A673 (cell line): ENCODE data around the gene CPM. TPM values are rescaled to one million over a fixed set of nuclear protein-coding genes. Genes with fewer than 3 reads are reported as not detected.

Source experiments
- BruUV-seq: library from RNA; stranded (reverse); fragments of 400-500 nt; replicated peaks from 2 replicates; lab custom pipeline; 2021; lab: Mats Ljungman, UMichigan
- CTCF ChIA-PET: fragments of 300-600 bp; sonication (Branson Sonifier 250); formaldehyde crosslinking; loops from one replicate; lab custom pipeline; 2022; ENCODE audit warnings: antibody characterized with exemption; lab: Charles Lee
- POLR2A ChIA-PET: fragments of 300-600 bp; sonication (Branson Sonifier 250); formaldehyde crosslinking; loops from one replicate; lab custom pipeline; 2022; ENCODE audit warnings: antibody characterized with exemption; ENCODE audit not compliant: low non-redundant PET; lab: Charles Lee
- DNase-seq: peaks from one replicate; pipeline ENCODE4 v3.0.0-alpha.2; 2015; ENCODE audit warnings: low spot score
- H3K27ac ChIP-seq: fragments of 200-600 bp; sonication (generic); 2 replicates; pipeline ENCODE4 v1.5.1; 2016; ENCODE audit warnings: mixed run types, low read depth, mild to moderate bottlenecking, mixed read lengths, antibody characterized with exemption, low read length; ENCODE audit not compliant: poor library complexity, severe bottlenecking
- H3K27me3 ChIP-seq: fragments of 200-600 bp; sonication (generic); replicated peaks from 2 replicates; pipeline ENCODE4 v1.6.1; 2017; ENCODE audit warnings: mixed run types, low read depth, mild to moderate bottlenecking, mixed read lengths, antibody characterized with exemption, low read length; ENCODE audit not compliant: insufficient read depth, poor library complexity
- H3K36me3 ChIP-seq: fragments of 200-600 bp; sonication (generic); 2 replicates; pipeline ENCODE4 v1.6.1; 2016; ENCODE audit warnings: mixed run types, mild to moderate bottlenecking, mixed read lengths, antibody characterized with exemption, low read length; ENCODE audit not compliant: insufficient read depth, poor library complexity, severe bottlenecking
- H3K4me1 ChIP-seq: fragments of 200-600 bp; sonication (generic); 2 replicates; pipeline ENCODE4 v1.6.1; 2017; ENCODE audit warnings: mixed run types, mild to moderate bottlenecking, mixed read lengths, antibody characterized with exemption, low read length; ENCODE audit not compliant: insufficient read depth, poor library complexity, severe bottlenecking
- H3K4me3 ChIP-seq: fragments of 200-600 bp; sonication (generic); 2 replicates; pipeline ENCODE4 v1.5.1; 2016; ENCODE audit warnings: low read depth, mixed run types, mild to moderate bottlenecking, mixed read lengths, low read length; ENCODE audit not compliant: poor library complexity, severe bottlenecking
- H3K9me3 ChIP-seq: fragments of 200-600 bp; sonication (generic); 2 replicates; pipeline ENCODE4 v1.6.1; 2016; ENCODE audit warnings: mixed run types, low read depth, mild to moderate bottlenecking, mixed read lengths, antibody characterized with exemption, low read length; ENCODE audit not compliant: poor library complexity, severe bottlenecking
- EZH2 ChIP-seq: fragments of 200-600 bp; sonication (generic); IDR thresholded peaks from 2 replicates; pipeline ENCODE4 v1.6.1; 2017; ENCODE audit warnings: borderline replicate concordance, low read depth, mild to moderate bottlenecking, mixed read lengths, antibody characterized with exemption, low read length; ENCODE audit not compliant: poor library complexity, severe bottlenecking
- intact Hi-C: fragments of 100-400 bp; cut with micrococcal nuclease; formaldehyde crosslinking; loops from one replicate; pipeline ENCODE4 v1.10.0; 2022; ENCODE audit not compliant: unreplicated experiment
- total RNA-seq: library from RNA; stranded (reverse); gene quantifications from 2 replicates; pipeline ENCODE4 v1.2.3, GENCODE V29; 2021
- TF ChIP-seq, protein P1 (sequence below): fragments of 300-800, 200-600 bp; sonication (generic); conservative IDR thresholded peaks from 2 replicates; pipeline ENCODE4 v1.5.1; 2017; ENCODE audit warnings: low read depth, mild to moderate bottlenecking, antibody characterized with exemption, low read length, moderate library complexity, mixed read lengths

CPM gene
- total RNA-seq, 1 experiment from 2014 or later, result 0.84 TPM

DNA sequence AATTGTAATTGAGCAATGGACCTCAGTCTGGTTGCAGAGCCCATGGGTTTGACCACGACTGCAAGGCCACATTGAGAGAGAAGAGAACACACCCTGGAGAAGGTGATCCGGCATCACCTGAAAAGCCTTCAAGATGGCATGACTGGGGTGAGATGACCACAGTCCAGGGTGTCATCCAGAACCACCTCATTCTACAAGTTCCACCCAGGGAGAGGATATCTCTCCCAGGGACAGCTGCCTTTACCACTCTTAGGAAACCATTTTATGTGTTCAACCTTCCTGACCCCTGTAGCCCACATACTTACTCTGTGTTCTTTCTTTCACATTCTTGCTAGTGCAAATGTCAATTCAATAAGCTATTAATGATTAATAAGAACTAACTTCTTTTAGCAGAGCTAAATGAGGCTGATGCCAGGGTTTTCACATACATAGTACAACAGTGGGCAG is 43.4 kb upstream of the CPM start:
- no peak for DNase-seq
- POLR2A ChIA-PET, result no interaction called here
- TF ChIP-seq EZH2, result no peak
- TF ChIP-seq, protein P1, sequence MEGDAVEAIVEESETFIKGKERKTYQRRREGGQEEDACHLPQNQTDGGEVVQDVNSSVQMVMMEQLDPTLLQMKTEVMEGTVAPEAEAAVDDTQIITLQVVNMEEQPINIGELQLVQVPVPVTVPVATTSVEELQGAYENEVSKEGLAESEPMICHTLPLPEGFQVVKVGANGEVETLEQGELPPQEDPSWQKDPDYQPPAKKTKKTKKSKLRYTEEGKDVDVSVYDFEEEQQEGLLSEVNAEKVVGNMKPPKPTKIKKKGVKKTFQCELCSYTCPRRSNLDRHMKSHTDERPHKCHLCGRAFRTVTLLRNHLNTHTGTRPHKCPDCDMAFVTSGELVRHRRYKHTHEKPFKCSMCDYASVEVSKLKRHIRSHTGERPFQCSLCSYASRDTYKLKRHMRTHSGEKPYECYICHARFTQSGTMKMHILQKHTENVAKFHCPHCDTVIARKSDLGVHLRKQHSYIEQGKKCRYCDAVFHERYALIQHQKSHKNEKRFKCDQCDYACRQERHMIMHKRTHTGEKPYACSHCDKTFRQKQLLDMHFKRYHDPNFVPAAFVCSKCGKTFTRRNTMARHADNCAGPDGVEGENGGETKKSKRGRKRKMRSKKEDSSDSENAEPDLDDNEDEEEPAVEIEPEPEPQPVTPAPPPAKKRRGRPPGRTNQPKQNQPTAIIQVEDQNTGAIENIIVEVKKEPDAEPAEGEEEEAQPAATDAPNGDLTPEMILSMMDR, result no peak
- Histone ChIP-seq H3K4me1 (no peaks in the 10 kb centered on the region), H3K27me3 (no peaks in the 10 kb centered on the region), H3K4me3 (no peak overlapping the region), H3K9me3 (no peaks in the 10 kb centered on the region), H3K36me3 (no peaks in the 10 kb centered on the region), H3K27ac (no peak overlapping the region)
- BruUV-seq, result no TSS peak
- CTCF ChIA-PET, result no interaction called here
- intact Hi-C loops, result no loop called here

DNA sequence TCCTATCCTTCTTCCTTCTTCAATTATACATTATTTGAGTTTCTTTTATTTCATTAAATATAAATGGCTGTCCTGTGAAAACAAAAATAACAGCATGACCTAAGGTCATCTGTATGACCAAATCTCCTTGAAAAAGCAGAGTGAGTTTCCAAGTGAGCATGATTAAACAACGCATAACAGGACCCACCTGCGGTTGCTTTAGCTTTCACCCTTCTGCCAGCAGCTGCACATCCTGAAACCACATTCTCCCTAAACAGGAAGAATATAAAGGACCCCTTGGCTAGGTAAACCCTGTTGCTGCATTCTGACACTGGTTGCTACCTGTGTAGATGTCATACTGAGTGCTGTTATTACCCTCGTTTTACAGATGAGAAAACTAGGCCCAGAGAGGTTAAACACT is 42.8 kb upstream of the CPM start:
- no peaks in the 10 kb centered on the region for H3K9me3 ChIP-seq
- no peaks in the 10 kb centered on the region for H3K27me3 ChIP-seq
- intact Hi-C loops, result no loop called here
- H3K27ac ChIP-seq, result no peak overlapping the region
- no peak overlapping the region for H3K4me3 ChIP-seq
- ChIA-PET POLR2A (no interaction called here), CTCF (no interaction called here)
- no peak for DNase-seq
- H3K36me3 ChIP-seq, result no peaks in the 10 kb centered on the region
- H3K4me1 ChIP-seq, result no peaks in the 10 kb centered on the region
- TF ChIP-seq, protein P1, result no peak
- no peak for TF ChIP-seq EZH2
- no TSS peak for BruUV-seq

DNA sequence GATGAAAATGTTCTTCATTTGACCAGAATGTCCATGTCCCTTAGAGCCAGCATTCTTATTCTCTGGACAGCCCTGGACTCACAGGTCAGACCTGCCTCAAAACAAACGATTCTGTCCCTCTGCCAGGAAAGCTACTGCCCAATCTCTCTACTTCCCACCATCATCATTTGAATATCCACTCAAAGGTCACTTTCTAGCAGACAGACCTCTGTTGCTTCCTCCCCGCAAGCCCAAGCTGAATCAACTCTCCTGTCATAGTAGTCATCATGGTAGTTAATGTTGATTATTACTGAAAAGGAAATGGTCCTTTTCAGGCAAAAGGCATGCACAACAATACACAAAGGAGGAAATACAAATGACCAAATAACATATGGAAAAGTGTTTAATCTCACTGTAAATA is 39.6 kb upstream of the CPM start:
- Histone ChIP-seq H3K36me3 (no peaks in the 10 kb centered on the region), H3K27me3 (no peaks in the 10 kb centered on the region), H3K27ac (no peak overlapping the region), H3K9me3 (no peaks in the 10 kb centered on the region), H3K4me3 (no peak overlapping the region), H3K4me1 (no peaks in the 10 kb centered on the region)
- ChIA-PET CTCF (no interaction called here), POLR2A (no interaction called here)
- intact Hi-C loops, result no loop called here
- TF ChIP-seq, protein P1, result no peak
- no peak for TF ChIP-seq EZH2
- no TSS peak for BruUV-seq
- DNase-seq, result no peak
